ENCODE measurements around the gene NFKBIZ. TPM values are rescaled to one million over a fixed set of nuclear protein-coding genes. Genes with fewer than 3 reads are reported as not detected.

The NFKBIZ gene
- total RNA-seq, 1 donor from 2014 or later = 54.1 TPM

DNA sequence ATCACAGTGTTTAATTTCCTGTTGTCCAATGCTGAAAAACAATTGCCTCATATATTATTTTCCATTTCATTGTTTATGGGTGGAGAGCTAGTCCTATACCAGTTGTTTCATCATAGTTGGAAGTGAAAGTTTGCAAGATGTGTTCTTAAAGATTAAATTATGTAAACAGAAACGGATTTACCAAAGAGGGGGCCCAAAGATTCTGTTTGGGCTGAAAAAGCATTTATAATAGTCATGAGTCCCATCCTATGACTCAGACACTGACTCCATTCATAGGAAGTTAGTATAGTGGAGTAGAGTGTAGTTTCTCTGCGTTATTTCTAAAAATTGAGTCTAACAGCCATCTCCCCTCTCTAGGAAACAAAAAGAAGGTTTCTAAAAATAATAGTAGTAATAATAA is 24.3 kb downstream of the NFKBIZ start:
- H3K9me3 Mint-ChIP-seq = peaks cover 5% of the 10 kb centered on the region
- no peak for DNase-seq (ENCODE audit: extremely low spot score, unreplicated experiment)

DNA sequence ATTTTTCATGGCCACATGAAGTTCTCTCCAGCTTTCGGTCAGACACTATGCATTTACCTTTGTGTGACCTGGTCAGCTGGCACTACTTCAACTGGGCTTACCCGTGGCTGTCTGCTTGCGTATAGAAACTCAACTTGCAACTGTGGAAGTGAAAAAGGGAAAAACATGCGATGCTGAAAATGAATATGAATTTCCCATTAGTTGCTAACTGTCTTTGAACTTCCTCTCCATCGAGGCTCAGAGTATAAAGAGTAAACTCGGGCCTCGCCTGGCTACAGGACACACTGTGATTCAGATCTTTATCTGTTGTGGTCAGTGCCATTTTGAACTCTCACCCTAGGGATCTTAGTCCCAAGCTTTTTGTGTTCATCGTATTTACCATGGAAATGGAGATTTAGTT is 26.8 kb downstream of the NFKBIZ start:
- TF ChIP-seq, protein P1, sequence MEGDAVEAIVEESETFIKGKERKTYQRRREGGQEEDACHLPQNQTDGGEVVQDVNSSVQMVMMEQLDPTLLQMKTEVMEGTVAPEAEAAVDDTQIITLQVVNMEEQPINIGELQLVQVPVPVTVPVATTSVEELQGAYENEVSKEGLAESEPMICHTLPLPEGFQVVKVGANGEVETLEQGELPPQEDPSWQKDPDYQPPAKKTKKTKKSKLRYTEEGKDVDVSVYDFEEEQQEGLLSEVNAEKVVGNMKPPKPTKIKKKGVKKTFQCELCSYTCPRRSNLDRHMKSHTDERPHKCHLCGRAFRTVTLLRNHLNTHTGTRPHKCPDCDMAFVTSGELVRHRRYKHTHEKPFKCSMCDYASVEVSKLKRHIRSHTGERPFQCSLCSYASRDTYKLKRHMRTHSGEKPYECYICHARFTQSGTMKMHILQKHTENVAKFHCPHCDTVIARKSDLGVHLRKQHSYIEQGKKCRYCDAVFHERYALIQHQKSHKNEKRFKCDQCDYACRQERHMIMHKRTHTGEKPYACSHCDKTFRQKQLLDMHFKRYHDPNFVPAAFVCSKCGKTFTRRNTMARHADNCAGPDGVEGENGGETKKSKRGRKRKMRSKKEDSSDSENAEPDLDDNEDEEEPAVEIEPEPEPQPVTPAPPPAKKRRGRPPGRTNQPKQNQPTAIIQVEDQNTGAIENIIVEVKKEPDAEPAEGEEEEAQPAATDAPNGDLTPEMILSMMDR (conservative IDR thresholded peaks at IDR 0.05) = no peak
- Mint-ChIP-seq H3K9me3 (peaks cover 5% of the 10 kb centered on the region), H3K27ac (no peak overlapping the region), H3K4me1 (ENCODE audit: unreplicated experiment) (peaks cover 4% of the 10 kb centered on the region), H3K36me3 (no peaks in the 10 kb centered on the region), H3K27me3 (no peaks in the 10 kb centered on the region), H3K4me3 (no peak overlapping the region)
- no peak for DNase-seq (ENCODE audit: extremely low spot score, unreplicated experiment)

More for the DNA sequence above, 24.3 kb downstream of the NFKBIZ start:
- Mint-ChIP-seq H3K27me3 (no peaks in the 10 kb centered on the region), H3K4me1 (ENCODE audit: unreplicated experiment) (peaks cover 3% of the 10 kb centered on the region), H3K36me3 (no peaks in the 10 kb centered on the region), H3K27ac (no peak overlapping the region), H3K4me3 (no peak overlapping the region)
- TF ChIP-seq, protein P1 (conservative IDR thresholded peaks at IDR 0.05) = no peak

DNA sequence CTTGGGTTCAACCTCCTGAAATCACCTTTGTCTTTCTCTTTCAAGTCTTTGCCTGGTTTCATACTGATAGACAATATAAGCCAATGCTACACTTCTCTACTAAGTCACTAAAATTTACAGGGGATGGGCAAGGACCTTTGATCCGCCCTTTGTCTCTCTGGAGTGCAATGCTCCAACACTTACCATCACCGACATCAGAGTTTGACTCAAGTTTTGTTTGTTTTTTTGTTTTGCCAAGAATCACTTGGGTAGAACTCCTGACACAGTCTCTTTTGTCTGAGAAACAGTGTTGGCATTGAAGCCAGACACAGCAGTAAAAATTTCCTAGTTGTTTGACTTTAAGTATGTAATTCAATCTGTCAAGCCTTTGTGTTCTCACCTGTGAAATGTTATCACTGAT is 29.3 kb downstream of the NFKBIZ start:
- no peak overlapping the region for H3K27ac Mint-ChIP-seq
- no peaks in the 10 kb centered on the region for H3K9me3 Mint-ChIP-seq
- H3K4me1 Mint-ChIP-seq (ENCODE audit: unreplicated experiment) = peaks cover 4% of the 10 kb centered on the region
- DNase-seq (ENCODE audit: extremely low spot score, unreplicated experiment) = no peak
- H3K36me3 Mint-ChIP-seq = no peaks in the 10 kb centered on the region
- H3K4me3 Mint-ChIP-seq = no peak overlapping the region
- no peaks in the 10 kb centered on the region for H3K27me3 Mint-ChIP-seq
- TF ChIP-seq, protein P1 (conservative IDR thresholded peaks at IDR 0.05) = no peak

DNA sequence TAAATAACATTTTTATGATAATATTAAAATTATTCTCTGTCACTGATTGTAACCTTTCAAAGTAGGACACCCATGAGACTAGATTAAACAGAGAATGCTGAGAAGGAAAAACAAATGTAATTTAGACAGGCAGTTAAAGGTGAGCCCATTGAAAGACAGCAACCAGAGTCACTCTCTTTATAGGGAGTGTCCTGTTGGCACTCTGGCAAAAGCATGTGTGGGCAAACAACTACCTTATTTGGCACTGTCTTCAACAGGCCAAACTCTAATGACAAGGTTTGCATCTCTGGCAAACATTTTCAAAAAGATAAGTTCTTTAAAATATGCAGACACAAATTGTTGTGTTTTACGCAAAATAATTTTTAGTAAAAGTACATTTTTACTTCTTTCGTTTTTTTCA is 29.8 kb downstream of the NFKBIZ start:
- H3K9me3 Mint-ChIP-seq = no peaks in the 10 kb centered on the region
- TF ChIP-seq, protein P1 (conservative IDR thresholded peaks at IDR 0.05) = no peak
- H3K4me1 Mint-ChIP-seq (ENCODE audit: unreplicated experiment) = peaks cover 4% of the 10 kb centered on the region
- H3K27me3 Mint-ChIP-seq = no peaks in the 10 kb centered on the region
- no peaks in the 10 kb centered on the region for H3K36me3 Mint-ChIP-seq
- no peak overlapping the region for H3K27ac Mint-ChIP-seq
- H3K4me3 Mint-ChIP-seq = no peak overlapping the region
- DNase-seq (ENCODE audit: extremely low spot score, unreplicated experiment) = no peak

DNA sequence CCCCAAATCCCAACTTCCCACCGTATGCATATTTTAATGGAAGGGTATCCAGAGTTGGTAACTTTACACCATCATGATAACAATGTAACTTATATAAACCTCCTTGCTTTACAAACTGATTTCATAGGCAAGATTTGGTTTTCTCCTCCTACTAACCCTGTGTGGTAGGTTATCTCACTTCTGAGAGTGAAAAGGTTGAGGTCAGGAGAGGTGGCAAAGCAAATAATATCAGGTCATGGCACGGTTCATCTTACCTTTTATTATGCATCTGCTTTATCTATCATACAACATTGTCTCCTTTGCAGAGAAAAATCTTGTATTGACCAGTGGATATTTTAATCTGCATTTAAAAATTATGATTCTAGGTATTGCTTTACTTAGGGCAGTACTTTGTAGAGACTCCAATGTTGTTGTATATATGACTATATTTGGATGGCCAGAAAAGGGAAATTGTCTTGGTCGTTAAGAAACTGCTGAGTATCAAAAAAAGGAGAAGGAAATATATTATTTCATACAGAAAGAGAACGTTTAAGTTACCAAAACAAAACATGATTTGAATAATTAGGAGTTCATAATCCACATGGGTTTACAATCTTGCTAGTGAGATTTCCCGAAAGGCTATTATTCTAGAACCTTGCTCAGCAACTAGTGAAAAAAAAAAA is 30.4 kb downstream of the NFKBIZ start:
- no peak overlapping the region for H3K4me3 Mint-ChIP-seq
- H3K9me3 Mint-ChIP-seq = peaks cover 1% of the 10 kb centered on the region
- no peaks in the 10 kb centered on the region for H3K27me3 Mint-ChIP-seq
- H3K4me1 Mint-ChIP-seq (ENCODE audit: unreplicated experiment) = peaks cover 4% of the 10 kb centered on the region
- H3K27ac Mint-ChIP-seq = no peak overlapping the region
- TF ChIP-seq, protein P1 (conservative IDR thresholded peaks at IDR 0.05) = no peak
- DNase-seq (ENCODE audit: extremely low spot score, unreplicated experiment) = no peak
- H3K36me3 Mint-ChIP-seq = no peaks in the 10 kb centered on the region
